GM23338 (cell line): ENCODE measurements around the gene FHOD1. TPM values are rescaled to one million over a fixed set of nuclear protein-coding genes. Genes with fewer than 3 reads are reported as not detected.

ENCODE experiments used
- ATAC-seq: fragments of 200-7000 bp; cut with Tn5 transposase; 3 replicates; pipeline ENCODE4 v1.9.1; 2020
- DNase-seq: peaks from one replicate; pipeline ENCODE4 v3.0.0-alpha.2; 2015; ENCODE audit warnings: low spot score
- H2AFZ ChIP-seq: fragments of 200-600 bp; sonication (generic); 2 replicates; pipeline ENCODE4 v1.8.0; 2016; ENCODE audit warnings: antibody characterized with exemption, mild to moderate bottlenecking, moderate library complexity
- H3F3A ChIP-seq: fragments of 200-600 bp; sonication (generic); replicated peaks from 2 replicates; pipeline ENCODE4 v1.8.0; 2017; ENCODE audit warnings: antibody characterized with exemption, mixed run types, low read depth
- H3K27ac ChIP-seq: fragments of 200-600 bp; sonication (generic); 2 replicates; pipeline ENCODE4 v1.6.1; 2016; ENCODE audit warnings: low read depth
- H3K27me3 ChIP-seq: fragments of 200-600 bp; sonication (generic); 2 replicates; pipeline ENCODE4 v1.8.0; 2016; ENCODE audit warnings: mild to moderate bottlenecking, mixed run types, moderate library complexity; ENCODE audit not compliant: insufficient read depth
- H3K36me3 ChIP-seq: fragments of 200-600 bp; sonication (generic); 2 replicates; pipeline ENCODE4 v1.8.0; 2016; ENCODE audit warnings: mild to moderate bottlenecking; ENCODE audit not compliant: insufficient read depth
- H3K4me1 ChIP-seq: fragments of 200-600 bp; sonication (generic); 2 replicates; pipeline ENCODE4 v1.8.0; 2016; ENCODE audit warnings: mild to moderate bottlenecking, moderate library complexity; ENCODE audit not compliant: insufficient read depth
- H3K4me2 ChIP-seq: fragments of 200-600 bp; sonication (generic); 2 replicates; pipeline ENCODE4 v1.7.1; 2017; ENCODE audit warnings: mixed run types
- H3K4me3 ChIP-seq: fragments of 200-600 bp; sonication (generic); 2 replicates; pipeline ENCODE4 v1.6.1; 2016; ENCODE audit warnings: mixed run types
- H3K79me2 ChIP-seq: fragments of 200-600 bp; sonication (generic); replicated peaks from 2 replicates; pipeline ENCODE4 v1.8.0; 2017; ENCODE audit warnings: mild to moderate bottlenecking; ENCODE audit not compliant: insufficient read depth
- H3K9me2 ChIP-seq: fragments of 200-600 bp; sonication (generic); 2 replicates; pipeline ENCODE4 v1.8.0; 2017; ENCODE audit not compliant: insufficient read depth
- H4K20me1 ChIP-seq: fragments of 200-600 bp; sonication (generic); replicated peaks from 2 replicates; pipeline ENCODE4 v1.8.0; 2017; ENCODE audit warnings: mild to moderate bottlenecking; ENCODE audit not compliant: insufficient read depth
- H3K27ac Mint-ChIP-seq: 2 replicates; pipeline ENCODE4 v1.8.0; 2020; ENCODE audit warnings: inconsistent platforms, mild to moderate bottlenecking, moderate library complexity, mixed read lengths
- H3K27me3 Mint-ChIP-seq: 3 replicates; pipeline ENCODE4 v1.8.0; 2022; ENCODE audit warnings: low read depth, mild to moderate bottlenecking, moderate library complexity, mixed read lengths, inconsistent platforms; ENCODE audit not compliant: insufficient read depth, poor library complexity
- H3K36me3 Mint-ChIP-seq: 3 replicates; pipeline ENCODE4 v1.8.0; 2021; ENCODE audit warnings: low read depth, mild to moderate bottlenecking, inconsistent platforms, moderate library complexity, mixed read lengths
- H3K4me1 Mint-ChIP-seq: 3 replicates; pipeline ENCODE4 v1.8.0; 2020; ENCODE audit warnings: mild to moderate bottlenecking, inconsistent platforms, mixed read lengths
- H3K4me3 Mint-ChIP-seq: 3 replicates; pipeline ENCODE4 v1.8.0; 2021; ENCODE audit warnings: moderate library complexity, mild to moderate bottlenecking, inconsistent platforms, mixed read lengths
- H3K9me3 Mint-ChIP-seq: 3 replicates; pipeline ENCODE4 v1.8.0; 2020; ENCODE audit warnings: moderate library complexity, mild to moderate bottlenecking, inconsistent platforms, mixed read lengths
- CREB1 ChIP-seq: fragments of 250-450 bp; sonication (Bioruptor Pico); IDR thresholded peaks from 2 replicates; pipeline ENCODE4 v1.5.0; 2020; ENCODE audit warnings: low read depth, mild to moderate bottlenecking, moderate library complexity
- EZH2 ChIP-seq: fragments of 200-600 bp; sonication (generic); IDR thresholded peaks from one replicate; pipeline ENCODE4 v1.8.0; 2017; ENCODE audit warnings: antibody characterized with exemption, mild to moderate bottlenecking, low read depth; ENCODE audit not compliant: unreplicated experiment
- NANOG ChIP-seq: IDR thresholded peaks from 2 replicates; pipeline ENCODE4 v1.6.1; 2016; ENCODE audit warnings: antibody characterized with exemption, borderline replicate concordance
- STAT1 ChIP-seq: IDR thresholded peaks from one replicate; pipeline ENCODE4 v1.6.1; 2016; ENCODE audit warnings: antibody characterized with exemption; ENCODE audit not compliant: unreplicated experiment
- polyA plus RNA-seq: library from polyadenylated mRNA; unstranded; fragments of >200 nt; fragmentation: Nextera tagmentation; extraction: Ambion mirVana; gene quantifications from 2 replicates; pipeline ENCODE4 v1.2.1, GENCODE V29; 2016
- total RNA-seq: library from RNA; depleted of rRNA; stranded (reverse); fragments of >200 nt; shearing (Covaris generic); gene quantifications from 2 replicates; pipeline ENCODE4 v1.2.3, GENCODE V29; 2014
- TF ChIP-seq, protein P1 (sequence below): fragments of 250-450 bp; sonication (Bioruptor Pico); IDR thresholded peaks from 2 replicates; pipeline ENCODE4 v1.5.0; 2020; ENCODE audit warnings: mild to moderate bottlenecking, moderate library complexity
- TF ChIP-seq, protein P2 (sequence below): IDR thresholded peaks from 2 replicates; pipeline ENCODE4 v1.6.1; 2016; ENCODE audit warnings: antibody characterized with exemption
- TF ChIP-seq, protein P3 (sequence below), 2 experiments: fragments of 200-600 bp in 1 of 2; sonication (generic) in 1 of 2; conservative IDR thresholded peaks; 2 replicates each; pipeline versions ENCODE4 v1.5.1 to v1.6.1; 2016 to 2017; ENCODE audit warnings: antibody characterized with exemption in 2 of 2, low read depth in 2 of 2, mild to moderate bottlenecking in 2 of 2, moderate library complexity in 1 of 2

FHOD1 gene
- total and polyA plus RNA-seq, 2 experiments from 2014 or later, result 26.2 to 52.7 TPM

DNA sequence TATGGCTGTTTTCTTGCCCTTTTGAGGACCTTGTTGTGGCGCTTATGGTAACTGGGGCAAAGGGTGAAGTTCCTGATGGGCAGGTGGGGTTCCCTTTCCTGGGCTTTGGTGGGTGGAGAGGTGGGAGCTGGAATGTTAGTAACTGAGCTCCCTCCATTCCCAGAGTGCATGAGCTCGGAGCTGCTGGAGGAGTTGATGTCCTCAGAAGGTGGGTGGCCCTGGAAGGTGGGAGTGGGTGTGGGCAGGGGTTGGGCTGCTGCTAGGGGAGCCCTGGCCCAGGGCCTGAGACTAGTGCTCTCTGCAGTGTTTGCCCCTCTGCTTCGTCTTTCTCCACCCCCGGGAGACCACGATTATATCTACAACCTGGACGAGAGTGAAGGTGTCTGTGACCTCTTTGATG lies 49.6 kb downstream of the FHOD1 start:
- H3K4me3 Mint-ChIP-seq, result no peak overlapping the region

More for the DNA sequence above, 49.6 kb downstream of the FHOD1 start:
- Histone ChIP-seq H2AFZ (no peak overlapping the region), H3K36me3 (peaks cover 20% of the 10 kb centered on the region; the same call in 1 of the 2 replicates), H3K4me2 (no peak overlapping the region), H3K4me3 (no peak overlapping the region), H4K20me1 (peaks cover 22% of the 10 kb centered on the region), H3K27me3 (no peaks in the 10 kb centered on the region), H3K4me1 (peaks cover 11% of the 10 kb centered on the region), H3K9me2 (no peaks in the 10 kb centered on the region), H3K27ac (no peak overlapping the region), H3F3A (peaks cover 23% of the 10 kb centered on the region; the same call in 1 of the 2 replicates), H3K79me2 (peaks cover 15% of the 10 kb centered on the region)
- no peaks in the 10 kb centered on the region for H3K9me3 Mint-ChIP-seq
- TF ChIP-seq, protein P1, sequence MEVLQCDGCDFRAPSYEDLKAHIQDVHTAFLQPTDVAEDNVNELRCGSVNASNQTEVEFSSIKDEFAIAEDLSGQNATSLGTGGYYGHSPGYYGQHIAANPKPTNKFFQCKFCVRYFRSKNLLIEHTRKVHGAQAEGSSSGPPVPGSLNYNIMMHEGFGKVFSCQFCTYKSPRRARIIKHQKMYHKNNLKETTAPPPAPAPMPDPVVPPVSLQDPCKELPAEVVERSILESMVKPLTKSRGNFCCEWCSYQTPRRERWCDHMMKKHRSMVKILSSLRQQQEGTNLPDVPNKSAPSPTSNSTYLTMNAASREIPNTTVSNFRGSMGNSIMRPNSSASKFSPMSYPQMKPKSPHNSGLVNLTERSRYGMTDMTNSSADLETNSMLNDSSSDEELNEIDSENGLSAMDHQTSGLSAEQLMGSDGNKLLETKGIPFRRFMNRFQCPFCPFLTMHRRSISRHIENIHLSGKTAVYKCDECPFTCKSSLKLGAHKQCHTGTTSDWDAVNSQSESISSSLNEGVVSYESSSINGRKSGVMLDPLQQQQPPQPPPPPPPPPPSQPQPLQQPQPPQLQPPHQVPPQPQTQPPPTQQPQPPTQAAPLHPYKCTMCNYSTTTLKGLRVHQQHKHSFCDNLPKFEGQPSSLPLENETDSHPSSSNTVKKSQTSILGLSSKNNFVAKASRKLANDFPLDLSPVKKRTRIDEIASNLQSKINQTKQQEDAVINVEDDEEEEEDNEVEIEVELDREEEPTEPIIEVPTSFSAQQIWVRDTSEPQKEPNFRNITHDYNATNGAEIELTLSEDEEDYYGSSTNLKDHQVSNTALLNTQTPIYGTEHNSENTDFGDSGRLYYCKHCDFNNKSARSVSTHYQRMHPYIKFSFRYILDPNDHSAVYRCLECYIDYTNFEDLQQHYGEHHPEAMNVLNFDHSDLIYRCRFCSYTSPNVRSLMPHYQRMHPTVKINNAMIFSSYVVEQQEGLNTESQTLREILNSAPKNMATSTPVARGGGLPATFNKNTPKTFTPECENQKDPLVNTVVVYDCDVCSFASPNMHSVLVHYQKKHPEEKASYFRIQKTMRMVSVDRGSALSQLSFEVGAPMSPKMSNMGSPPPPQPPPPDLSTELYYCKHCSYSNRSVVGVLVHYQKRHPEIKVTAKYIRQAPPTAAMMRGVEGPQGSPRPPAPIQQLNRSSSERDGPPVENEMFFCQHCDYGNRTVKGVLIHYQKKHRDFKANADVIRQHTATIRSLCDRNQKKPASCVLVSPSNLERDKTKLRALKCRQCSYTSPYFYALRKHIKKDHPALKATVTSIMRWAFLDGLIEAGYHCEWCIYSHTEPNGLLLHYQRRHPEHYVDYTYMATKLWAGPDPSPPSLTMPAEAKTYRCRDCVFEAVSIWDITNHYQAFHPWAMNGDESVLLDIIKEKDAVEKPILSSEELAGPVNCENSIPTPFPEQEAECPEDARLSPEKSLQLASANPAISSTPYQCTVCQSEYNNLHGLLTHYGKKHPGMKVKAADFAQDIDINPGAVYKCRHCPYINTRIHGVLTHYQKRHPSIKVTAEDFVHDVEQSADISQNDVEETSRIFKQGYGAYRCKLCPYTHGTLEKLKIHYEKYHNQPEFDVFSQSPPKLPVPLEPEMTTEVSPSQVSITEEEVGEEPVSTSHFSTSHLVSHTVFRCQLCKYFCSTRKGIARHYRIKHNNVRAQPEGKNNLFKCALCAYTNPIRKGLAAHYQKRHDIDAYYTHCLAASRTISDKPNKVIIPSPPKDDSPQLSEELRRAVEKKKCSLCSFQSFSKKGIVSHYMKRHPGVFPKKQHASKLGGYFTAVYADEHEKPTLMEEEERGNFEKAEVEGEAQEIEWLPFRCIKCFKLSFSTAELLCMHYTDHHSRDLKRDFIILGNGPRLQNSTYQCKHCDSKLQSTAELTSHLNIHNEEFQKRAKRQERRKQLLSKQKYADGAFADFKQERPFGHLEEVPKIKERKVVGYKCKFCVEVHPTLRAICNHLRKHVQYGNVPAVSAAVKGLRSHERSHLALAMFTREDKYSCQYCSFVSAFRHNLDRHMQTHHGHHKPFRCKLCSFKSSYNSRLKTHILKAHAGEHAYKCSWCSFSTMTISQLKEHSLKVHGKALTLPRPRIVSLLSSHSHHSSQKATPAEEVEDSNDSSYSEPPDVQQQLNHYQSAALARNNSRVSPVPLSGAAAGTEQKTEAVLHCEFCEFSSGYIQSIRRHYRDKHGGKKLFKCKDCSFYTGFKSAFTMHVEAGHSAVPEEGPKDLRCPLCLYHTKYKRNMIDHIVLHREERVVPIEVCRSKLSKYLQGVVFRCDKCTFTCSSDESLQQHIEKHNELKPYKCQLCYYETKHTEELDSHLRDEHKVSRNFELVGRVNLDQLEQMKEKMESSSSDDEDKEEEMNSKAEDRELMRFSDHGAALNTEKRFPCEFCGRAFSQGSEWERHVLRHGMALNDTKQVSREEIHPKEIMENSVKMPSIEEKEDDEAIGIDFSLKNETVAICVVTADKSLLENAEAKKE (CRISPR knock-in tag), result no peak
- no peak for TF ChIP-seq EZH2
- TF ChIP-seq, protein P2, sequence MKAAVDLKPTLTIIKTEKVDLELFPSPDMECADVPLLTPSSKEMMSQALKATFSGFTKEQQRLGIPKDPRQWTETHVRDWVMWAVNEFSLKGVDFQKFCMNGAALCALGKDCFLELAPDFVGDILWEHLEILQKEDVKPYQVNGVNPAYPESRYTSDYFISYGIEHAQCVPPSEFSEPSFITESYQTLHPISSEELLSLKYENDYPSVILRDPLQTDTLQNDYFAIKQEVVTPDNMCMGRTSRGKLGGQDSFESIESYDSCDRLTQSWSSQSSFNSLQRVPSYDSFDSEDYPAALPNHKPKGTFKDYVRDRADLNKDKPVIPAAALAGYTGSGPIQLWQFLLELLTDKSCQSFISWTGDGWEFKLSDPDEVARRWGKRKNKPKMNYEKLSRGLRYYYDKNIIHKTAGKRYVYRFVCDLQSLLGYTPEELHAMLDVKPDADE, result no peak
- TF ChIP-seq, protein P3, sequence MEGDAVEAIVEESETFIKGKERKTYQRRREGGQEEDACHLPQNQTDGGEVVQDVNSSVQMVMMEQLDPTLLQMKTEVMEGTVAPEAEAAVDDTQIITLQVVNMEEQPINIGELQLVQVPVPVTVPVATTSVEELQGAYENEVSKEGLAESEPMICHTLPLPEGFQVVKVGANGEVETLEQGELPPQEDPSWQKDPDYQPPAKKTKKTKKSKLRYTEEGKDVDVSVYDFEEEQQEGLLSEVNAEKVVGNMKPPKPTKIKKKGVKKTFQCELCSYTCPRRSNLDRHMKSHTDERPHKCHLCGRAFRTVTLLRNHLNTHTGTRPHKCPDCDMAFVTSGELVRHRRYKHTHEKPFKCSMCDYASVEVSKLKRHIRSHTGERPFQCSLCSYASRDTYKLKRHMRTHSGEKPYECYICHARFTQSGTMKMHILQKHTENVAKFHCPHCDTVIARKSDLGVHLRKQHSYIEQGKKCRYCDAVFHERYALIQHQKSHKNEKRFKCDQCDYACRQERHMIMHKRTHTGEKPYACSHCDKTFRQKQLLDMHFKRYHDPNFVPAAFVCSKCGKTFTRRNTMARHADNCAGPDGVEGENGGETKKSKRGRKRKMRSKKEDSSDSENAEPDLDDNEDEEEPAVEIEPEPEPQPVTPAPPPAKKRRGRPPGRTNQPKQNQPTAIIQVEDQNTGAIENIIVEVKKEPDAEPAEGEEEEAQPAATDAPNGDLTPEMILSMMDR (conservative IDR thresholded peaks at IDR 0.05; ENCODE audit: low read depth in 2 of 2), result no peak
- TF ChIP-seq CREB1 (CRISPR knock-in tag), result no peak
- no peak for TF ChIP-seq STAT1
- TF ChIP-seq NANOG, result no peak
- peaks cover 15% of the 10 kb centered on the region for H3K4me1 Mint-ChIP-seq
- peaks cover 18% of the 10 kb centered on the region for H3K27me3 Mint-ChIP-seq
- no peak overlapping the region for H3K27ac Mint-ChIP-seq
- DNase-seq (no peak), ATAC-seq (no peak)
- peaks cover 51% of the 10 kb centered on the region for H3K36me3 Mint-ChIP-seq
